ENCODE data around the gene LHFPL6. TPM values are rescaled to one million over a fixed set of nuclear protein-coding genes. Genes with fewer than 3 reads are reported as not detected.
"Not testable (repeated sequence)": the region's sequence is repeated elsewhere in the genome, so short reads cannot be mapped to it uniquely, and the experiment has no call there.

Gene LHFPL6
- total and polyA plus RNA-seq, 9 of the 15 experiments (the other 6 are each of a cell fraction or from before 2014, with no cell fraction given): 0.18 TPM; not detected in 8

DNA sequence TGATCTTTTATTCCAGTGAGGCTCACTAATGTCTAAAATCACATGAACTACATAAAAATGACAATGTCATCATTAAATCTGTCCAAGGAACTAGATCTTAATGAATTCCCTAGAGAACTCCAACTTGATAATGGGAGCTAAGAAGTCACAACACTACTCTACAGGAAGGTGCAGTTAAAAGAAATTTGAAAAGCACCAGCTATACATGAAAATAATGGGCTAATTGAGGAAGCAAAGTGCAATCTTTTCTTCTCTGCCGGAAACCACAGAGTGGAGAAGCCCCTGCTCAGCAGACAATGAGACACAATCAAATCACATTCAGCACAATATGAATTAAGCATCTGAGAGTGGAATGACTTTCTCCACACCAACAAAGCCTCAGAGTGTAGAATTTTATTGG lies 261.7 kb downstream of the LHFPL6 start:
- H3K9ac ChIP-seq (ENCODE audit: insufficient read depth in 1 of 2, low read depth in 2 of 2, low read length in 2 of 2): no peak overlapping the region
- no peaks in the 10 kb centered on the region for H4K20me1 ChIP-seq (replicated peaks; ENCODE audit: control insufficient read depth, insufficient read depth, low read length)
- intact Hi-C loops (cut with micrococcal nuclease): no loop called here
- H3K9me1 ChIP-seq (ENCODE audit: control insufficient read depth, insufficient read depth, low read length): no peaks in the 10 kb centered on the region
- TF ChIP-seq ADNP (tag; IDR thresholded peaks at IDR 0.05) (no peak), SRSF9 (IDR thresholded peaks at IDR 0.05; ENCODE audit: borderline replicate concordance, low read depth, low read length) (no peak), CHD1 (IDR thresholded peaks at IDR 0.05; ENCODE audit: low read length) (no peak), MCM2 (IDR thresholded peaks at IDR 0.05; ENCODE audit: low read depth) (no peak)
- TF ChIP-seq, protein P1, sequence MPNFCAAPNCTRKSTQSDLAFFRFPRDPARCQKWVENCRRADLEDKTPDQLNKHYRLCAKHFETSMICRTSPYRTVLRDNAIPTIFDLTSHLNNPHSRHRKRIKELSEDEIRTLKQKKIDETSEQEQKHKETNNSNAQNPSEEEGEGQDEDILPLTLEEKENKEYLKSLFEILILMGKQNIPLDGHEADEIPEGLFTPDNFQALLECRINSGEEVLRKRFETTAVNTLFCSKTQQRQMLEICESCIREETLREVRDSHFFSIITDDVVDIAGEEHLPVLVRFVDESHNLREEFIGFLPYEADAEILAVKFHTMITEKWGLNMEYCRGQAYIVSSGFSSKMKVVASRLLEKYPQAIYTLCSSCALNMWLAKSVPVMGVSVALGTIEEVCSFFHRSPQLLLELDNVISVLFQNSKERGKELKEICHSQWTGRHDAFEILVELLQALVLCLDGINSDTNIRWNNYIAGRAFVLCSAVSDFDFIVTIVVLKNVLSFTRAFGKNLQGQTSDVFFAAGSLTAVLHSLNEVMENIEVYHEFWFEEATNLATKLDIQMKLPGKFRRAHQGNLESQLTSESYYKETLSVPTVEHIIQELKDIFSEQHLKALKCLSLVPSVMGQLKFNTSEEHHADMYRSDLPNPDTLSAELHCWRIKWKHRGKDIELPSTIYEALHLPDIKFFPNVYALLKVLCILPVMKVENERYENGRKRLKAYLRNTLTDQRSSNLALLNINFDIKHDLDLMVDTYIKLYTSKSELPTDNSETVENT (CRISPR knock-in tag; IDR thresholded peaks at IDR 0.05): no peak
- TF ChIP-seq, protein P2, sequence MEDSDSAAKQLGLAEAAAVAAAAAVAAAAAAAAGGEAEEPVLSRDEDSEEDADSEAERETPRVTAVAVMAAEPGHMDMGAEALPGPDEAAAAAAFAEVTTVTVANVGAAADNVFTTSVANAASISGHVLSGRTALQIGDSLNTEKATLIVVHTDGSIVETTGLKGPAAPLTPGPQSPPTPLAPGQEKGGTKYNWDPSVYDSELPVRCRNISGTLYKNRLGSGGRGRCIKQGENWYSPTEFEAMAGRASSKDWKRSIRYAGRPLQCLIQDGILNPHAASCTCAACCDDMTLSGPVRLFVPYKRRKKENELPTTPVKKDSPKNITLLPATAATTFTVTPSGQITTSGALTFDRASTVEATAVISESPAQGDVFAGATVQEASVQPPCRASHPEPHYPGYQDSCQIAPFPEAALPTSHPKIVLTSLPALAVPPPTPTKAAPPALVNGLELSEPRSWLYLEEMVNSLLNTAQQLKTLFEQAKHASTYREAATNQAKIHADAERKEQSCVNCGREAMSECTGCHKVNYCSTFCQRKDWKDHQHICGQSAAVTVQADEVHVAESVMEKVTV (CRISPR knock-in tag; IDR thresholded peaks at IDR 0.05): no peak
- no peak overlapping the region for H3K27ac ChIP-seq (ENCODE audit: extremely low read depth, low read depth, low read length)
- WGBS (ENCODE audit: insufficient coverage, low coverage, missing lambda C conversion rate): 0% methylated on average over 1 of the region's 1 CpG
- POLR2A ChIA-PET: no interaction called here
- in situ Hi-C loops (cut with MboI): no loop called here
- no peaks in the 10 kb centered on the region for H3K36me3 ChIP-seq (ENCODE audit: control insufficient read depth, insufficient read depth, low read length)
- no peak overlapping the region for H2AFZ ChIP-seq (ENCODE audit: low read depth, low read length)
- no peak overlapping the region for H3K4me3 ChIP-seq
- H3K4me2 ChIP-seq (ENCODE audit: insufficient read depth, low read length): no peak overlapping the region
- FAIRE-seq (no peak), ATAC-seq (no peak), DNase-seq (ENCODE audit: extremely low read depth in 1 of 4, low spot score in 3 of 4) (no peak)
- H3K9me3 ChIP-seq (replicated peaks; ENCODE audit: control insufficient read depth, insufficient read depth, low read depth, low read length): no peaks in the 10 kb centered on the region
- H3K27me3 ChIP-seq (ENCODE audit: control insufficient read depth in 2 of 2, insufficient read depth in 2 of 2, low read length in 2 of 2): no peaks in the 10 kb centered on the region
- no TSS peak for BruUV-seq (replicated peaks)
- no peaks in the 10 kb centered on the region for H3K4me1 ChIP-seq (replicated peaks in 1 of 2; ENCODE audit: control insufficient read depth in 2 of 2, insufficient read depth in 2 of 2, low read length in 2 of 2)
- no peaks in the 10 kb centered on the region for H3K79me2 ChIP-seq (ENCODE audit: control insufficient read depth, insufficient read depth, low read length)
- CTCF ChIA-PET (ENCODE audit: low intra/inter-chr PET ratio): no interaction called here

DNA sequence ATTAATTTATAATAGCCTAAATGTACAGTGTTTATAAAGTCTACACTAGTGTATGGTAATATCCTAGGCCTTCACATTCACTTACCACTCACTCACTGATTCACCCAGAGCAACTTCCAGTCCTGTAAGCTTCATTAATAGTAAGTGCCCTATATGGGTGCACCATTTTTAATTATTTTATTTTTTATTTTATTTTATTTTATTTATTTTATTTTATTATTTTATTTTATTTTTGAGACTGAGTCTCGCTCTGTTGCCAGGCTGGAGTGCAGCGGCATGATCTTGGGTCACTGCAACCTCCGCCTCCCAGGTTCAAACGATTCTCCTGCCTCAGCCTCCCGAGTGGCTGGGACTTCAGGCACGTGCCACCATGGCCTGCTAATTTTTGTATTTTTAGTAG lies 264.9 kb downstream of the LHFPL6 start:
- DNase-seq (ENCODE audit: extremely low read depth in 1 of 4, low spot score in 3 of 4); H3K79me2 ChIP-seq (ENCODE audit: control insufficient read depth, insufficient read depth, low read length); ATAC-seq; H3K9me1 ChIP-seq (ENCODE audit: control insufficient read depth, insufficient read depth, low read length); FAIRE-seq; H3K36me3 ChIP-seq (ENCODE audit: control insufficient read depth, insufficient read depth, low read length); H3K9me3 ChIP-seq (replicated peaks; ENCODE audit: control insufficient read depth, insufficient read depth, low read depth, low read length); intact Hi-C loops (cut with micrococcal nuclease); in situ Hi-C loops (cut with MboI); POLR2A ChIA-PET; H3K4me2 ChIP-seq (ENCODE audit: insufficient read depth, low read length); H2AFZ ChIP-seq (ENCODE audit: low read depth, low read length); CTCF ChIA-PET (ENCODE audit: low intra/inter-chr PET ratio); H3K4me1 ChIP-seq (replicated peaks in 1 of 2; ENCODE audit: control insufficient read depth in 2 of 2, insufficient read depth in 2 of 2, low read length in 2 of 2); H3K27me3 ChIP-seq (ENCODE audit: control insufficient read depth in 2 of 2, insufficient read depth in 2 of 2, low read length in 2 of 2); BruUV-seq (replicated peaks); H3K9ac ChIP-seq (ENCODE audit: insufficient read depth in 1 of 2, low read depth in 2 of 2, low read length in 2 of 2); H3K27ac ChIP-seq (ENCODE audit: extremely low read depth, low read depth, low read length); H4K20me1 ChIP-seq (replicated peaks; ENCODE audit: control insufficient read depth, insufficient read depth, low read length); H3K4me3 ChIP-seq: not testable (repeated sequence)
- 4% methylated on average over 6 of the region's 6 CpGs for WGBS (ENCODE audit: insufficient coverage, low coverage, missing lambda C conversion rate)
